HEK293T (cell line): ENCODE measurements around the gene TBC1D30.

Experiments used
- ARNT ChIP-seq: fragments of 450-650 bp; IDR thresholded peaks from 2 replicates; pipeline ENCODE4 v1.6.1; 2017; ENCODE audit warnings: mild to moderate bottlenecking
- BHLHE40 ChIP-seq: fragments of 450-650 bp; IDR thresholded peaks from 2 replicates; pipeline ENCODE4 v1.6.1; 2016; ENCODE audit warnings: mild to moderate bottlenecking, moderate library complexity, borderline replicate concordance
- CTBP1 ChIP-seq: fragments of 450-650 bp; IDR thresholded peaks from 2 replicates; pipeline ENCODE4 v1.6.1; 2016; ENCODE audit warnings: borderline replicate concordance
- ELF4 ChIP-seq: fragments of 450-650 bp; IDR thresholded peaks from 2 replicates; pipeline ENCODE4 v1.6.1; 2017; ENCODE audit warnings: antibody characterized with exemption
- FOXA1 ChIP-seq: fragments of 450-650 bp; IDR thresholded peaks from 2 replicates; pipeline ENCODE4 v1.6.1; 2016; ENCODE audit warnings: mild to moderate bottlenecking
- FOXK2 ChIP-seq: fragments of 450-650 bp; IDR thresholded peaks from 2 replicates; pipeline ENCODE4 v1.6.1; 2016; ENCODE audit warnings: mild to moderate bottlenecking
- FOXM1 ChIP-seq: fragments of 450-650 bp; IDR thresholded peaks from 2 replicates; pipeline ENCODE4 v1.6.1; 2017; ENCODE audit warnings: mild to moderate bottlenecking, borderline replicate concordance
- L3MBTL2 ChIP-seq: fragments of 450-650 bp; conservative IDR thresholded peaks from 2 replicates; pipeline ENCODE4 v1.6.1; 2016; ENCODE audit warnings: mild to moderate bottlenecking
- LEF1 ChIP-seq: fragments of 450-650 bp; IDR thresholded peaks from 2 replicates; pipeline ENCODE4 v1.6.1; 2017; ENCODE audit warnings: mild to moderate bottlenecking, borderline replicate concordance
- SP1 ChIP-seq: fragments of 450-650 bp; IDR thresholded peaks from 2 replicates; pipeline ENCODE4 v1.6.1; 2017
- SUZ12 ChIP-seq: fragments of 450-650 bp; IDR thresholded peaks from 2 replicates; pipeline ENCODE4 v1.6.1; 2016; ENCODE audit warnings: mild to moderate bottlenecking
- ZNF384 ChIP-seq: fragments of 450-650 bp; IDR thresholded peaks from 2 replicates; pipeline ENCODE4 v1.6.1; 2016

DNA sequence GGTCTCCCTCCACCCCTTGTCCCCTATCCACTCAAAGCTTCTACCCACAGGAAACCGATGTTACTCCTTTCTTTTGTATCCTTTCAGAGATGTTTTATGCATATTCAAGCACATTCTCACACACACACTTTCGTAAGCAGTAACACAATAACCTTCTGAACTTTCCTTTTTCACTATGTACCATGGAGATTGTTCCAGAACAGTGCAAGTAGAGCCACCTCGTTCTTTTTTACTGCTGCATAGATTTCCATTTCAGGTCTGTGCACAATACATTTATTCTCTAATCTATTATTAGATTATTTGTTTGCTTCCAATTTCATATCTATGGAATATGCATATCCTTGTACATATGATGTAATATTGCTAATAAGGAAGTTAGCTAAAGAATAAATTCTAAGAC is 60.3 kb downstream of the TBC1D30 start:
- no peak for TF ChIP-seq LEF1
- no peak for TF ChIP-seq ZNF384
- no peak for TF ChIP-seq L3MBTL2
- no peak for TF ChIP-seq ARNT
- TF ChIP-seq FOXK2 = no peak
- TF ChIP-seq SP1 = no peak
- no peak for TF ChIP-seq ELF4
- no peak for TF ChIP-seq SUZ12
- TF ChIP-seq FOXM1 = no peak
- TF ChIP-seq FOXA1 = no peak
- no peak for TF ChIP-seq BHLHE40
- TF ChIP-seq CTBP1 = no peak
